Measurements from ENCODE around the gene ZNF213.
"Not testable (repeated sequence)": the region's sequence is repeated elsewhere in the genome, so short reads cannot be mapped to it uniquely, and the experiment has no call there.

ZNF213 gene

GRCh38 chr16:3129137-3130131 lies 5.4 kb upstream of the ZNF213 start:
- peak in 1 of 2 experiments; percentile 57 for DNase-seq (ENCODE audit: low read depth in 2 of 2)

- no peak for DNase-seq (ENCODE audit: low read depth in 2 of 2)
These were observed 3.0 kb upstream of the ZNF213 start for GRCh38 chr16:3131755-3132377.

- no peak for DNase-seq (ENCODE audit: low read depth in 2 of 2)
These were observed 985 bp upstream of the ZNF213 start for GRCh38 chr16:3133844-3134243.

DNA sequence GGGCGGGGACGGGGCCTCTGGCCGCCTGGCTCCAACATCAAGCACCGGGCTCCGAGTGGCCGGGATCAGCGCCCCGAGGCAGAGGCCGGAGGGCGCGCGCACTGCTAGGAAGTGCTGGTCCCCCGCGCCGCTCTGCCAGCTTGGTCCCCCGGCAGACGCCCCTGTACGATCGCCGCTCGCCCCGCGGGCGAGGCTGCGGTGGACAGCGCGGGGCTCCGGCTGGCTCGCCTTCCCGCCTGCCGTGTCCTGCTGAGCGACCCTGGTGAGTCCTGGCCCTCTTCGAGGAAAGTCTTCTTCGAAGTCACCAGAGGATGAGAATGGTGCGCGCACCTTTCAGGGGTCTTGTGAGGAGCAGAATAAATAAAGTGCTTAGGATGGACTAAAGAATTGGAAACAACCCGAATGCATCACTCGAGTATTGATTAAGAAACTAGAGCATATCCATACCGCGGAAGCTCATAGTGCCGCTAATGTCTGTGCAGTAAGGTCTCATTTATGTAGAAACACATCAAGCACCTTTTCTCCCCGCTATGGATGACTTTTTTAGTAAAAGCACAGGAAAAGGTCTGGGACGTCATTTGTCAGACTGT lies 392 bp downstream of the ZNF213 start:
- DNase-seq (ENCODE audit: low read depth in 2 of 2) = no peak

DNA sequence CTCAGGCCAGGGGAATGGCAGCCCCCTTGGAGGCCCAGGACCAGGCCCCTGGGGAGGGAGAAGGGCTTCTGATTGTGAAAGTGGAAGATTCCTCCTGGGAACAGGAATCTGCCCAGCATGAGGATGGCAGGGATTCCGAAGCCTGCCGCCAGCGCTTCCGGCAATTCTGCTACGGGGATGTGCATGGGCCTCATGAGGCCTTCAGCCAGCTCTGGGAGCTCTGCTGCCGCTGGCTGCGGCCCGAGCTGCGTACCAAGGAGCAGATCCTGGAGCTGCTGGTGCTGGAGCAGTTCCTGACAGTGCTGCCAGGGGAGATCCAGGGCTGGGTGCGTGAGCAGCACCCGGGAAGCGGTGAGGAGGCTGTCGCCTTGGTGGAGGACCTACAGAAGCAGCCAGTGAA lies 2.4 kb downstream of the ZNF213 start:
- no peak for DNase-seq (ENCODE audit: low read depth in 2 of 2)

GRCh38 chr16:3138342-3138741 lies 3.5 kb downstream of the ZNF213 start:
- no peak for DNase-seq (ENCODE audit: low read depth in 2 of 2)

DNA sequence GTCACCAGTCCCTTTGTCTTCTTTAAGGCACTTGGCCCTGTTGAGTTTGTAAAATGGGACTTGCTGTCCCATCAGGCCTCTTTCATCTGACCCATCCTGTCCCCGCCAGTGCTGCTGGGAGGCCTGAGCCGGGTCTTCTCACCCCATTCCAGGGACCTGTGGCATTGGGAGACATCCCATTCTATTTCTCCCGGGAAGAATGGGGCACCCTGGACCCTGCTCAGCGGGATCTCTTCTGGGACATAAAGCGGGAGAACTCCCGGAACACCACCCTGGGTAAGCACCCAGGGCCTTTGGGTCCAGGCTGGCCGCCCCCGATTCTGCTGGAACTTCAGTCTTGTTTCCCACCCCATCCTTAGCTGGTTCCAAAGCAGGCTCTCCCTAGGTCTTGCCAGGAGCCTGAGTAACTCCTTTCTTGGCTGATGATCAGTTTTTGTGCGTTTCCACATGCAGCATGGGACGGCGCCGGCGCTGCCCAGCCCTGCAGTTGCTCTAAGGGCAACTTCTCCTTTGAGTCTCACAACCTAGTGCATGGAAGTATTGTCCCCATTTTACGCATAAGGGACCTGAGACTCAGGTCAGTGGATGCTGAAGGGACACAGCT lies 4.1 kb downstream of the ZNF213 start:
- DNase-seq (ENCODE audit: low read depth in 2 of 2) = no peak

- not testable (repeated sequence) for DNase-seq (ENCODE audit: low read depth in 2 of 2)
These were observed 4.7 kb downstream of the ZNF213 start for GRCh38 chr16:3139561-3139960.

DNA sequence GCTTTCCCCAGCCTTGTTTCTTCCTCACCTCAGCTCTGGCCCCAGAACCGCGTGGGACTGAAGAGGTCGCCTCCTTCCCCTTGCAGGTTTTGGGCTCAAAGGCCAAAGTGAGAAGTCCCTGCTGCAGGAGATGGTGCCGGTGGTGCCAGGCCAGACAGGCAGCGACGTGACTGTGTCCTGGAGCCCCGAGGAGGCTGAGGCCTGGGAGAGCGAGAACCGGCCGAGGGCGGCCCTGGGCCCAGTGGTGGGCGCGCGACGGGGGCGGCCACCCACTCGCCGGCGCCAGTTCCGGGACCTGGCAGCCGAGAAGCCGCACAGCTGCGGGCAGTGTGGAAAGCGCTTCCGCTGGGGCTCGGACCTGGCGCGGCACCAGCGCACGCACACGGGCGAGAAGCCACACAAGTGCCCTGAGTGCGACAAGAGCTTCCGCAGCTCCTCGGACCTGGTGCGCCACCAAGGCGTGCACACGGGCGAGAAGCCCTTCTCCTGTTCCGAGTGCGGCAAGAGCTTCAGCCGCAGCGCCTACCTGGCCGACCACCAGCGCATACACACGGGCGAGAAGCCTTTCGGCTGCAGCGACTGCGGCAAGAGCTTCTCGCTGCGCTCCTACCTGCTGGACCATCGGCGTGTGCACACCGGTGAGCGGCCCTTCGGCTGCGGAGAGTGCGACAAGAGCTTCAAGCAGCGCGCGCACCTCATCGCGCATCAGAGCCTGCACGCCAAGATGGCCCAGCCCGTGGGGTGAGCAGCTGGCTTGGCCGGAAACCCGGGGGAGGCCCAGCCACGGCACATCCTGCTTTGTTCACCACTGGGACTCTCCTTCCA lies 6.0 kb downstream of the ZNF213 start:
- DNase-seq (ENCODE audit: low read depth in 2 of 2) = no peak

DNA sequence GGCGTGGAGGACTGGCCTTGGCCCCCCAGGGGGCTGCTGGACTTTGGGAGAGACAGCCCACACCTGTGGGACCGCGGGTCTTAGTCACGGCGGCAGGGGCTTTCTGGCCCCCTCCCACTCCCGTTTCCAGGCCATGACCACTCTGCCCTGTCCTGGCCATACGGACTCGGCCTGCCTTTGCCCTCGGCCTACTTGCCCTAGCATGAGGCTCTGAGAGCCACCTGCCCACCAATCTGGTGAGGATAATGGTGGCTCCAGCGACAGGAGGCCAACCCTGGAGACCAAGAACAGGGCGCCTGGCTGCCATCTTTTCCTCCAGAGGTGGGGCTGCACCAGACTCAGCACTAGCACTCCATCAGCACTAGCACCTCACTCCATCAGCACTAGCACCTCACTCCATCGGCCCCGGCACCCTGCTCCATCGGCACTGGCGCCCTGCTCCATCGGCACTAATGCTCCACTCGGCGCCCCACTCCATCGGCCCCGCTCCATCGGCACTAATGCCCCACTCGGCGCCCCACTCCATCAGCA lies 7.0 kb downstream of the ZNF213 start:
- DNase-seq (ENCODE audit: low read depth in 2 of 2) = no peak

GRCh38 chr16:3142327-3142726 lies 7.5 kb downstream of the ZNF213 start:
- DNase-seq (ENCODE audit: low read depth in 2 of 2) = no peak

DNA sequence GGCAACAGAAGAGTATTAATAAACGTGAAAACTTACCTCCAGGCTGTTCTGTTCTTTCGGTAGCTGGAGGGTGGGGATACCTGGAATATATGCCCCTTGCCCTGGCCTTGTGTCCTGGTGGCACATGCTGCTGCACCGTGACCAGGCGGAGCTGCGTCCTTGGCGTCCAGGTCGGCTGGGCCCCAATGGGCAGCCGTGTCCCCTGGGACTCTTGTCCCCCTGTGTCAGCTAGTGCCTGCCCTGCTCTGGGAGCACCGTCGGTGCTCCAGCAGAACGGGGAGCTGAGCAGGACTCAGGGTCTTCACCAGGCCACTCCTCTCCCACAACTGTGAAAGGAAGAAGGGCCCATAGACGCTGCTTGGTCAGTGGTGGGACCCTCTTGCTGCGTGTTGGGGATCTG lies 7.9 kb downstream of the ZNF213 start:
- DNase-seq (ENCODE audit: low read depth in 2 of 2) = no peak

DNA sequence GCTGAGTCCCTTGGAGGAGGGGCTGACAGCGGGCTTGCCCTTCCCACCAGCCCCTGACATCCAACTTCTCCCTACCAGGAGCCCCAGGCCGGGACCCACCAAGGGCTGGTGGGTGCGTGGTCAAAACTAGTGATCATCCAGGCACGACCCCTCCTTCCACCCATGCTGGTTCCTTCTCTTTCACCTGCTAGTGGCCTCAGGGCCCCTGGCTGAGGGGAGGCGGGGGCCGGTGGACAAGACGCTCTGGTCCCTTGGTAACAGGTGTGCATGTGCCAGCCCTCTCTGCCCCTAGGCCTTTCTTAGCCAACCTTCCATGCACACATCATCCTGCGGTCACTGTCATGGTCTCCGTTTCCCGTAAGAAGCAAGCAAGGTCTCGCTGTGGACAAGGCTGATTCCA lies 8.4 kb downstream of the ZNF213 start:
- no peak for DNase-seq (ENCODE audit: low read depth in 2 of 2)

- DNase-seq (ENCODE audit: low read depth in 2 of 2) = no peak
These were observed 8.9 kb downstream of the ZNF213 start for GRCh38 chr16:3143598-3144320.

GRCh38 chr16:3144321-3144983 lies 9.6 kb downstream of the ZNF213 start:
- DNase-seq (ENCODE audit: low read depth in 2 of 2) = no peak

DNA sequence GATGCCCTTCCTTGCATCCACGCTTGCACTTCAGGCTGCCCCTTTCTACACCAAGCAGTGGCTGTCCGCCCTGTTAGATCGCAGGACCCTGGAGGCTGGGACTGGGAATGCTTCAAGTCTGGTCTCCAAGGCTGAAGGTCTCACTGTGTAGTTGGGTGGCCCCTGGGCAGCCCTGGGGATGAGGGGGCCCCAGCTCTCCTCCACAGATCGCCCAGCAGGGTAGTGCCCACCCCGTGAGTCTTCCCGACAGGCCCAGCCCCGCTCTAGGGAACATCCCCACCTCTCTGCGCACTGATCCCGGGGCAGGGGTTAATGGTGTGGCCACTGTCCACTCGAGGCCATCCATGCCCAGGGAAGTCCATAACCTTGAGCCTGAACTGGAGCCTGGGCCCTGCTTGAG lies 10.3 kb downstream of the ZNF213 start:
- no peak for DNase-seq (ENCODE audit: low read depth in 2 of 2)

DNA sequence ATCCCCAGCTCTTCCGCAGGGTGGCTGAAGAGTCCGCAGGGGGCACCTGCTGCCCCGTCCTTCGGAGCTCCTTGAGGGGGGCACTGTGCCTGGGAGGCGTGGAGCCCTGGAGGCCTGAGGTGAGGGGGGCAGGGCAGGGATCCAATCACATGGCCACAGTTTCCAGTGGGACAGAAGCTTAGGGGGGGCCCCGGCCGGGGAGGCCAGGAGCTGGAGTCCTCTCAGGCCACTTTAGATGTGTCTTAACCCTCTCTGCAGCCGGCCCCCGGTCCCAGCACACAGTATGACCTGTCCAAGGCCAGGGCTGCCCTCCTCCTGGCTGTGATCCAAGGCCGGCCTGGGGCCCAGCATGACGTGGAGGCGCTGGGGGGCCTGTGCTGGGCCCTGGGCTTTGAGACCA lies 10.8 kb downstream of the ZNF213 start:
- no peak for DNase-seq (ENCODE audit: low read depth in 2 of 2)

- DNase-seq (ENCODE audit: low read depth in 2 of 2) = no peak
These were observed 12.4 kb downstream of the ZNF213 start for GRCh38 chr16:3147046-3147756.

- no peak for DNase-seq (ENCODE audit: low read depth in 2 of 2)
These were observed 12.9 kb downstream of the ZNF213 start for GRCh38 chr16:3147757-3148104.

Measured in fibroblast of skin of left biceps (primary cell).